K562 (cell line): ENCODE data around the gene DNAH17. TPM values are rescaled to one million over a fixed set of nuclear protein-coding genes. Genes with fewer than 3 reads are reported as not detected.

ENCODE experiments used
- CBX3 ChIP-seq, 2 experiments: IDR thresholded peaks; 1 replicate in 1 of 2; 2 replicates in 1 of 2; pipeline ENCODE4 v1.6.1; 2012; ENCODE audit warnings: inconsistent platforms in 2 of 2, low read length in 2 of 2, borderline replicate concordance in 1 of 2, control low read depth in 1 of 2
- MGA ChIP-seq: fragments of 450-650 bp; IDR thresholded peaks from 2 replicates; pipeline ENCODE4 v1.6.1; 2016; ENCODE audit warnings: mild to moderate bottlenecking, moderate library complexity
- NR2C2 ChIP-seq, 2 experiments: fragments of 200-800 bp in 1 of 2; sonication (Bioruptor generic) in 1 of 2; sonication (generic) in 1 of 2; formaldehyde crosslinking in 1 of 2; IDR thresholded peaks; 2 replicates each; pipeline versions ENCODE4 v1.6.1 to v1.8.0; 2016 to 2022; ENCODE audit warnings: mild to moderate bottlenecking in 1 of 2, missing compliant biosample characterization in 1 of 2, missing genetic modification characterization in 1 of 2, missing genetic modification reagents in 1 of 2
- TAF9B ChIP-seq: fragments of 450-650 bp; IDR thresholded peaks from 2 replicates; pipeline ENCODE4 v1.6.1; 2018; ENCODE audit warnings: mild to moderate bottlenecking; ENCODE audit not compliant: partially characterized antibody
- TFAP4 ChIP-seq: sonication (generic); formaldehyde crosslinking; IDR thresholded peaks from 2 replicates; pipeline ENCODE4 v1.8.0; 2022; ENCODE audit warnings: missing genetic modification reagents, mild to moderate bottlenecking, moderate library complexity, borderline replicate concordance
- polyA plus RNA-seq, 8 experiments: library from polyadenylated mRNA; depleted of rRNA in 4 of 8; stranded (reverse) in 5 of 8; unstranded in 3 of 8; fragments of >200 nt; fragmentation: Nextera tagmentation in 2 of 8; fragmentation: Illumina TruSeq in 1 of 8; extraction: Ambion mirVana in 2 of 8; extraction: Trizol in 1 of 8; gene quantifications; 2 replicates each; pipeline versions ENCODE4 v1.2.1 to v1.2.3, GENCODE V29; 2011 to 2014; ENCODE audit warnings: inconsistent platforms in 1 of 8, missing spikeins in 1 of 8
- total RNA-seq, 7 experiments: library from RNA; depleted of rRNA in 6 of 7; stranded (reverse); fragments of >200 nt in 6 of 7; fragmentation: Illumina TruSeq in 2 of 7; extraction: Trizol in 2 of 7; gene quantifications; 2 replicates each; pipeline versions ENCODE4 v1.2.1 to v1.2.3, GENCODE V29; 2011 to 2021; ENCODE audit warnings: low replicate concordance in 1 of 7
- TF ChIP-seq, protein P1 (sequence below): fragments of 250-450 bp; sonication (Bioruptor Pico); IDR thresholded peaks from 2 replicates; pipeline ENCODE4 v1.4.0; 2020

The DNAH17 gene
- total and polyA plus RNA-seq, 9 of the 15 experiments (the other 6 are each of a cell fraction or from before 2014, with no cell fraction given) = under 0.01 to 0.06 (median 0.03) TPM; not detected in 5

- TF ChIP-seq MGA = peak; percentile 63
- no peak for TF ChIP-seq NR2C2 (CRISPR knock-in tag; IDR thresholded peaks at IDR 0.05)
- TF ChIP-seq NR2C2 (tag; IDR thresholded peaks at IDR 0.05) = peak; percentile 37; the same call in 1 of the 2 replicates
- 0 out of 3 replicates have a peak, but pooled peaks of 1 of the 2 experiments have one; percentile 59 for TF ChIP-seq CBX3 (IDR thresholded peaks at IDR 0.05; ENCODE audit: borderline replicate concordance in 1 of 2, low read length in 2 of 2)
- peak; percentile 35; the same call in 1 of the 2 replicates for TF ChIP-seq TFAP4 (CRISPR knock-in tag)
- peak; percentile 63 for TF ChIP-seq TAF9B
- TF ChIP-seq, protein P1, sequence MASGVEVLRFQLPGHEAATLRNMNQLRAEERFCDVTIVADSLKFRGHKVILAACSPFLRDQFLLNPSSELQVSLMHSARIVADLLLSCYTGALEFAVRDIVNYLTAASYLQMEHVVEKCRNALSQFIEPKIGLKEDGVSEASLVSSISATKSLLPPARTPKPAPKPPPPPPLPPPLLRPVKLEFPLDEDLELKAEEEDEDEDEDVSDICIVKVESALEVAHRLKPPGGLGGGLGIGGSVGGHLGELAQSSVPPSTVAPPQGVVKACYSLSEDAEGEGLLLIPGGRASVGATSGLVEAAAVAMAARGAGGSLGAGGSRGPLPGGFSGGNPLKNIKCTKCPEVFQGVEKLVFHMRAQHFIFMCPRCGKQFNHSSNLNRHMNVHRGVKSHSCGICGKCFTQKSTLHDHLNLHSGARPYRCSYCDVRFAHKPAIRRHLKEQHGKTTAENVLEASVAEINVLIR (CRISPR knock-in tag) = peak; percentile 97
- TF ChIP-seq, all 486 proteins: peak for 75
Measured at GRCh38 chr17:78558181-78558850, 18.9 kb downstream of the DNAH17 start (continued).
